Uterus (tissue), 4 donors: Measurements from ENCODE around the gene TARDBP. TPM values are rescaled to one million over a fixed set of nuclear protein-coding genes. Genes with fewer than 3 reads are reported as not detected.
A peak's percentile ranks its signal among the peaks of the same experiment; 100 is the strongest.

Experiments used
- DNase-seq, 2 donors: peaks; one replicate each; pipeline ENCODE4 v3.0.0-alpha.2; 2019 to 2020
- H3K27ac ChIP-seq, 2 donors: fragments of 200-600 bp; sonication (generic); 1 replicate in 1 of 2; 2 replicates in 1 of 2; pipeline ENCODE4 v1.5.1; 2016 to 2018
- H3K27me3 ChIP-seq, 2 donors: fragments of 200-600 bp; sonication (generic); one replicate each; pipeline ENCODE4 v1.5.1; 2018 to 2019; ENCODE audit warnings: control low read depth in 1 of 2
- H3K36me3 ChIP-seq, 2 donors: fragments of 200-600 bp; sonication (generic); one replicate each; pipeline ENCODE4 v1.5.1; 2019; ENCODE audit warnings: control low read depth in 1 of 2
- H3K4me1 ChIP-seq, 2 donors: fragments of 200-600 bp; sonication (generic); one replicate each; pipeline ENCODE4 v1.5.1; 2018 to 2019; ENCODE audit warnings: control low read depth in 1 of 2
- H3K4me3 ChIP-seq, 2 donors: fragments of 200-600 bp; sonication (generic); 1 replicate in 1 of 2; 2 replicates in 1 of 2; pipeline ENCODE4 v1.5.1; 2018 to 2019; ENCODE audit warnings: mild to moderate bottlenecking in 1 of 2
- H3K9me3 ChIP-seq, 2 donors: fragments of 200-600 bp; sonication (generic); one replicate each; pipeline ENCODE4 v1.5.1; 2019; ENCODE audit warnings: control low read depth in 1 of 2
- POLR2A ChIP-seq, 2 donors: fragments of 450-650 bp; IDR thresholded peaks; one replicate each; pipeline ENCODE4 v1.6.1; 2016; ENCODE audit warnings: antibody characterized with exemption in 2 of 2, mild to moderate bottlenecking in 1 of 2, moderate library complexity in 1 of 2
- intact Hi-C: fragments of 100-400 bp; cut with DNase I; formaldehyde crosslinking; loops from one replicate; pipeline ENCODE4 v1.15.1; 2023; ENCODE audit warnings: low total_unique reads
- total RNA-seq, 4 donors: library from RNA; depleted of rRNA in 3 of 4; stranded (reverse); fragments of >200 nt in 3 of 4; gene quantifications; one replicate each; pipeline versions ENCODE4 v1.1.0 to v1.2.4, GENCODE V29; 2014 to 2023
- TF ChIP-seq, protein P1 (sequence below), 4 experiments: fragments of 200-600 bp in 2 of 4; fragments of 450-650 bp in 2 of 4; sonication (generic) in 2 of 4; IDR thresholded peaks; one replicate each; pipeline ENCODE4 v1.5.1; 2016 to 2019; ENCODE audit warnings: antibody characterized with exemption in 4 of 4, mild to moderate bottlenecking in 2 of 4, moderate library complexity in 1 of 4
- donor health status: DM: yes; HTN: yes; CAD: no.

TARDBP gene
- total RNA-seq, 4 donors from 2014 or later = 176 to 617 (median 207) TPM

DNA sequence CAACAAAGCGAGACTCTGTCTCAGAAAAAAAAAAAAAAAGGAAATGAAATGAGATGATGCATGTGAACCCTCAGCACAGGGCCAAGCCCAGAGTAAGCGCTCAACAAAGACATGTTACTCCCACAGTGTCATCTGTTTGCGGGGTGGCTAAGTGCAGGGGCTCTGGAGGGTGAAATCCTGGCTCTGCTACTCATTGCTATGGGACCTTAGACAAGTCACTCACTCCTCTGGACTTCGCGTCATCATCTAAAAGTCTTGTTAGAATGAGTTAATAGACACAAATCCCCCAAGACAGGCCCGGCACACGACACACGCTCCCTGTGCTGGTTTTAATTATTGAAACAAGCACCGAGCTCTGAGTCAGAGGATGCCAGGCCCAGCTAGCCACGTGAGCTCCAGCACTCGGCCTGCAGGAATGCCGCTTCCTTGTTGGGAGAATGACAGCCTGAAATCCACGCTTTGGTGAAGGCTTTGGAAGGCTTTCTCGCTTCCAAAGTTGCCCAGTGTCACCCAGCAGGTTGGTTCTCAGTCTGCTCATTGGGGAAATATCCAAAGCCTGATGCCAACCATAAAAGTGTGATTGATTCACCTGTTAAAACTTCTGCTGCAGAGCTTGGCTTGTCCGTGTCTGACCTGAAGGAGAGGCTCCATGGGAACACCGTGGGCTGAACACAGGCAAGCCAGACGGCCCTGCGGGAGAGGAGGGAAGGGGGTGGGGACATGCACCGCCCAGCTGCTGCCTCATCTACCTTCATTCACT lies 36.7 kb upstream of the TARDBP start:
- no peaks in the 10 kb centered on the region for H3K9me3 ChIP-seq
- H3K27me3 ChIP-seq = no peaks in the 10 kb centered on the region
- H3K4me1 ChIP-seq = no peaks in the 10 kb centered on the region
- DNase-seq = peak; percentile 36 to 48
- TF ChIP-seq, protein P1, sequence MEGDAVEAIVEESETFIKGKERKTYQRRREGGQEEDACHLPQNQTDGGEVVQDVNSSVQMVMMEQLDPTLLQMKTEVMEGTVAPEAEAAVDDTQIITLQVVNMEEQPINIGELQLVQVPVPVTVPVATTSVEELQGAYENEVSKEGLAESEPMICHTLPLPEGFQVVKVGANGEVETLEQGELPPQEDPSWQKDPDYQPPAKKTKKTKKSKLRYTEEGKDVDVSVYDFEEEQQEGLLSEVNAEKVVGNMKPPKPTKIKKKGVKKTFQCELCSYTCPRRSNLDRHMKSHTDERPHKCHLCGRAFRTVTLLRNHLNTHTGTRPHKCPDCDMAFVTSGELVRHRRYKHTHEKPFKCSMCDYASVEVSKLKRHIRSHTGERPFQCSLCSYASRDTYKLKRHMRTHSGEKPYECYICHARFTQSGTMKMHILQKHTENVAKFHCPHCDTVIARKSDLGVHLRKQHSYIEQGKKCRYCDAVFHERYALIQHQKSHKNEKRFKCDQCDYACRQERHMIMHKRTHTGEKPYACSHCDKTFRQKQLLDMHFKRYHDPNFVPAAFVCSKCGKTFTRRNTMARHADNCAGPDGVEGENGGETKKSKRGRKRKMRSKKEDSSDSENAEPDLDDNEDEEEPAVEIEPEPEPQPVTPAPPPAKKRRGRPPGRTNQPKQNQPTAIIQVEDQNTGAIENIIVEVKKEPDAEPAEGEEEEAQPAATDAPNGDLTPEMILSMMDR (IDR thresholded peaks at IDR 0.05) = no peak
- no peak for TF ChIP-seq POLR2A (IDR thresholded peaks at IDR 0.05)
- H3K36me3 ChIP-seq = no peaks in the 10 kb centered on the region
- H3K27ac ChIP-seq = peak overlapping the region; percentile 37 to 54
- no peak overlapping the region for H3K4me3 ChIP-seq
- intact Hi-C loops = no loop called here

DNA sequence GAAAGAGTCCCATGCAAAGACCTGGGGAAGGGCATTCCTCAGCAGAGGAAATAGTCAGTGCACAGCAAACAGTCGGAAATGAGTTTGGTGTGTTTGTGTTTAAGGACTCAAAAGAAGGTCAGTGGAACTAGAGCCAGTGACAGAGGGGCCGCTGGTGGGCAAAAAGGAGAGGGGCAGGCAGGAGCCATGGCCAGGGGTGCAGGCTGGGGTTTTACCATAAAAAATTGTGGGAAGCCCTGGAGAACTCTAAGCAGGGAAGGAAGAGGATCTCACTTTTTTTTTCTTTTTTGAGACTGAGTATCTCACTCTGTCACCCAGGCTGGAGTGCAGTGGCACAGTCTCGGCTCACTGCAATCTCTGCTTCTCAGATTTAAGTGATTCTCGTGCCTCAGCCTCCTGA lies 33.7 kb upstream of the TARDBP start:
- Histone ChIP-seq H3K27me3 (no peaks in the 10 kb centered on the region), H3K4me3 (no peak overlapping the region), H3K27ac (no peak overlapping the region), H3K36me3 (no peaks in the 10 kb centered on the region), H3K9me3 (no peaks in the 10 kb centered on the region), H3K4me1 (no peaks in the 10 kb centered on the region)
- DNase-seq = no peak
- TF ChIP-seq, protein P1 (IDR thresholded peaks at IDR 0.05) = no peak
- no peak for TF ChIP-seq POLR2A (IDR thresholded peaks at IDR 0.05)
- intact Hi-C loops = no loop called here

DNA sequence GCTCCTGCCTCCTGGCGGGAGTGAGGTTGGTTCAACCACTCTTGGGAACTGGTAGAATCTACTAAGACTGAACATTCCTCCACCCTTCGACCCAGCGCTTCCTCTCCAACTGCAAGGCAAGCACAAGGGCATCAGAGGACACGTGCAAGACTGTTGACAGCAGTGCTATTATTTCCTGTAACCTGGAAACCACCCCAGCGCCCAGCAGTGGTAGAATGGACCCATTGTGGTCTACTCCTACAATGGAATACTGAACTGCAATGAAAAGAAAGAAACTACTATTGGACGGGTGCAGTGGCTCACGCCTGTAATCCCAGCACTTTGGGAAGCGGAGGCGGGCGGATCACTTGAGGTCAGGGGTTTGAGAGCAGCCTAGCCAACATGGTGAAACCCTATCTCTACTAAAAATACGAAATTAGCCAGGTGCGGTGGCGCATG lies 33.0 kb upstream of the TARDBP start:
- no peak for TF ChIP-seq POLR2A (IDR thresholded peaks at IDR 0.05)
- TF ChIP-seq, protein P1 (IDR thresholded peaks at IDR 0.05) = no peak
- H3K27me3 ChIP-seq = no peaks in the 10 kb centered on the region
- H3K27ac ChIP-seq = no peak overlapping the region
- H3K9me3 ChIP-seq = no peaks in the 10 kb centered on the region
- no peaks in the 10 kb centered on the region for H3K36me3 ChIP-seq
- intact Hi-C loops = no loop called here
- H3K4me1 ChIP-seq = no peaks in the 10 kb centered on the region
- no peak overlapping the region for H3K4me3 ChIP-seq
- DNase-seq = no peak

DNA sequence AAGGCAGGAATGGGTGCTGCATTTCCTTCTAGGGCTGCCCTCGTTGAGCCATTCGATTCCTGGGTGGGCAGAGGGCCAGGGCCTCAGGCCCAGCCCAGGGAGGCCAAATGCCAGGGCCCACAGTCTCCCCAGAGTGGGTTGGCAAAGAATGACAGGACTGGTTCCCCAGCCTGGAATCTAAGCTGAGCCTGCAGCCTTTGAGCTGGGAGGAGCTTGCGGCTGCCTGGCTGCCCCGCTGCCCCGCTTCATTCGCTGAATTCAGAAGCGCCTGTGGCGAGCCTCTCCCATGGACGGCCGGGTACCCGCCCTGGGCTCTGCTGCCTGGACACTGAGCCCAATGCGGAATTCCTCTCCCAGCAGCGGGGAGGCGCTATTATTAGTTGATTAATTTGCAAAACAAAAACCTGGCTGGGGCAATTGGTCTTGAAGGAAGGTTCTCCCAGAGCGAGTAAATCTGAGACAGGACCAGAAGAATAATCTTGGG lies 32.3 kb upstream of the TARDBP start:
- no peak overlapping the region for H3K27ac ChIP-seq
- no peaks in the 10 kb centered on the region for H3K36me3 ChIP-seq
- H3K4me3 ChIP-seq = peak overlapping the region in 1 of 2 donors; percentile 1
- H3K9me3 ChIP-seq = no peaks in the 10 kb centered on the region
- intact Hi-C loops = no loop called here
- peak; percentile 20 to 44 for DNase-seq
- no peaks in the 10 kb centered on the region for H3K27me3 ChIP-seq
- TF ChIP-seq, protein P1 (IDR thresholded peaks at IDR 0.05) = peak in 2 of 4 experiments; percentile 13 to 16
- TF ChIP-seq POLR2A (IDR thresholded peaks at IDR 0.05) = no peak
- no peaks in the 10 kb centered on the region for H3K4me1 ChIP-seq
